Loucy (cell line): ENCODE measurements around the gene APOBEC3F.

ENCODE experiments used
- H2AFZ ChIP-seq: fragments of 200-600 bp; sonication (generic); 2 replicates; pipeline ENCODE4 v1.6.0; 2016; ENCODE audit warnings: antibody characterized with exemption, mild to moderate bottlenecking, low read length, moderate library complexity
- H3F3A ChIP-seq: fragments of 200-600 bp; 2 replicates; pipeline ENCODE4 v1.6.0; 2016; ENCODE audit warnings: antibody characterized with exemption, low read depth, mild to moderate bottlenecking
- H3K27me3 ChIP-seq: fragments of 200-600 bp; sonication (generic); 2 replicates; pipeline ENCODE4 v1.6.1; 2014; ENCODE audit warnings: low read length, mild to moderate bottlenecking; ENCODE audit not compliant: insufficient read depth, poor library complexity, severe bottlenecking
- H3K36me3 ChIP-seq: fragments of 200-600 bp; sonication (generic); 2 replicates; pipeline ENCODE4 v1.6.1; 2016; ENCODE audit warnings: low read length; ENCODE audit not compliant: insufficient read depth
- H3K4me1 ChIP-seq: fragments of 200-600 bp; sonication (generic); 2 replicates; pipeline ENCODE4 v1.5.1; 2014; ENCODE audit warnings: low read length, mild to moderate bottlenecking; ENCODE audit not compliant: insufficient read depth, poor library complexity, severe bottlenecking
- H3K4me2 ChIP-seq: fragments of 200-600 bp; sonication (generic); 2 replicates; pipeline ENCODE4 v1.6.0; 2014; ENCODE audit warnings: antibody characterized with exemption, low read length, low read depth, mild to moderate bottlenecking; ENCODE audit not compliant: poor library complexity, severe bottlenecking
- H3K4me3 ChIP-seq: fragments of 200-600 bp; sonication (generic); 2 replicates; pipeline ENCODE4 v1.5.1; 2014; ENCODE audit warnings: low read length, mild to moderate bottlenecking, mixed read lengths; ENCODE audit not compliant: poor library complexity, severe bottlenecking
- H3K79me2 ChIP-seq: fragments of 200-600 bp; sonication (generic); 2 replicates; pipeline ENCODE4 v1.6.1; 2014; ENCODE audit warnings: low read length; ENCODE audit not compliant: insufficient read depth
- H3K9ac ChIP-seq: fragments of 200-600 bp; sonication (generic); 2 replicates; pipeline ENCODE4 v1.6.0; 2014; ENCODE audit warnings: mild to moderate bottlenecking, low read depth, low read length, moderate library complexity; ENCODE audit not compliant: poor library complexity, severe bottlenecking
- H3K9me2 ChIP-seq: fragments of 200-600 bp; sonication (generic); replicated peaks from 2 replicates; pipeline ENCODE4 v1.6.1; 2016; ENCODE audit warnings: low read depth, low read length, mixed read lengths
- H3K9me3 ChIP-seq: fragments of 200-600 bp; sonication (generic); 2 replicates; pipeline ENCODE4 v1.6.1; 2014; ENCODE audit warnings: mild to moderate bottlenecking, antibody characterized with exemption, low read length, low read depth; ENCODE audit not compliant: insufficient read depth
- H4K20me1 ChIP-seq: fragments of 200-600 bp; sonication (generic); 2 replicates; pipeline ENCODE4 v1.6.0; 2014; ENCODE audit warnings: antibody characterized with exemption, low read length, mild to moderate bottlenecking; ENCODE audit not compliant: insufficient read depth, poor library complexity, severe bottlenecking
- EZH2phosphoT487 ChIP-seq: fragments of 200-600 bp; IDR thresholded peaks from 2 replicates; pipeline ENCODE4 v1.6.1; 2018; ENCODE audit warnings: antibody characterized with exemption, mild to moderate bottlenecking, moderate library complexity, borderline replicate concordance
- TF ChIP-seq, protein P1 (sequence below): fragments of 200-600 bp; sonication (generic); conservative IDR thresholded peaks from 2 replicates; pipeline ENCODE4 v1.5.1; 2014; ENCODE audit warnings: mild to moderate bottlenecking, antibody characterized with exemption, low read length

APOBEC3F gene

GRCh38 chr22:39098026-39098425 is 57.4 kb downstream of the APOBEC3F start:
- Histone ChIP-seq H3K36me3 (no peaks in the 10 kb centered on the region), H3K4me2 (peak overlapping the region; percentile 88), H3K27me3 (no peaks in the 10 kb centered on the region), H3K79me2 (no peaks in the 10 kb centered on the region), H4K20me1 (no peaks in the 10 kb centered on the region), H3K9me3 (no peaks in the 10 kb centered on the region), H3K9ac (peak overlapping the region; percentile 96), H3K9me2 (no peaks in the 10 kb centered on the region), H3F3A (0 out of 2 replicates have a peak, but pooled peaks cover 5% of the 10 kb centered on the region), H3K4me3 (peak overlapping the region; percentile 69), H3K4me1 (peaks cover 47% of the 10 kb centered on the region), H2AFZ (no peak overlapping the region)
- no peak for TF ChIP-seq EZH2phosphoT487
- TF ChIP-seq, protein P1, sequence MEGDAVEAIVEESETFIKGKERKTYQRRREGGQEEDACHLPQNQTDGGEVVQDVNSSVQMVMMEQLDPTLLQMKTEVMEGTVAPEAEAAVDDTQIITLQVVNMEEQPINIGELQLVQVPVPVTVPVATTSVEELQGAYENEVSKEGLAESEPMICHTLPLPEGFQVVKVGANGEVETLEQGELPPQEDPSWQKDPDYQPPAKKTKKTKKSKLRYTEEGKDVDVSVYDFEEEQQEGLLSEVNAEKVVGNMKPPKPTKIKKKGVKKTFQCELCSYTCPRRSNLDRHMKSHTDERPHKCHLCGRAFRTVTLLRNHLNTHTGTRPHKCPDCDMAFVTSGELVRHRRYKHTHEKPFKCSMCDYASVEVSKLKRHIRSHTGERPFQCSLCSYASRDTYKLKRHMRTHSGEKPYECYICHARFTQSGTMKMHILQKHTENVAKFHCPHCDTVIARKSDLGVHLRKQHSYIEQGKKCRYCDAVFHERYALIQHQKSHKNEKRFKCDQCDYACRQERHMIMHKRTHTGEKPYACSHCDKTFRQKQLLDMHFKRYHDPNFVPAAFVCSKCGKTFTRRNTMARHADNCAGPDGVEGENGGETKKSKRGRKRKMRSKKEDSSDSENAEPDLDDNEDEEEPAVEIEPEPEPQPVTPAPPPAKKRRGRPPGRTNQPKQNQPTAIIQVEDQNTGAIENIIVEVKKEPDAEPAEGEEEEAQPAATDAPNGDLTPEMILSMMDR = no peak

DNA sequence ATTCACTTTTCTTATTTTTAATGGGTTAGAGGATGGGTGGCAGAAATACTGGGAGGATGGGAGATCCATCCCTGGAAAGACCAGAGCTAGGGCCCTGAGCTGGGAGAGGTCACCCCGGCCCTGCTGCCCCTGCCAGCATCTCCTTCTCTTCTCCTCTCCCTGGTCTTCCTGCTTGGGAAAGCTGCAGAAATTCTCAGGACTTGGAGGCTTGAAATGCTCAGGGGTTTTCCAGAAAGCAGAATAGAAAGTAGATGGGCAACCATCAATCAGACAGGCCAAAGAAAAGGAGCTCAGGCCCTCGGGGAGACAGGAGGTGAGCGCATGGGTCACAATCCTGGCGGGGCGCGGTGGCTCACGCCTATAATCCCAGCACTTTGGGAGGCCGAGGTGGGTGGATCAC is 57.9 kb downstream of the APOBEC3F start:
- no peaks in the 10 kb centered on the region for H3K27me3 ChIP-seq
- H3K9ac ChIP-seq = peak overlapping the region; percentile 96
- H3K4me3 ChIP-seq = no peak overlapping the region
- no peaks in the 10 kb centered on the region for H4K20me1 ChIP-seq
- peaks cover 46% of the 10 kb centered on the region for H3K4me1 ChIP-seq
- 0 out of 2 replicates have a peak, but pooled peaks cover 5% of the 10 kb centered on the region for H3F3A ChIP-seq
- no peak overlapping the region for H2AFZ ChIP-seq
- no peaks in the 10 kb centered on the region for H3K9me3 ChIP-seq
- peak overlapping the region; percentile 88 for H3K4me2 ChIP-seq
- H3K36me3 ChIP-seq = no peaks in the 10 kb centered on the region
- no peaks in the 10 kb centered on the region for H3K9me2 ChIP-seq
- TF ChIP-seq, protein P1 = no peak
- TF ChIP-seq EZH2phosphoT487 = no peak
- no peaks in the 10 kb centered on the region for H3K79me2 ChIP-seq

DNA sequence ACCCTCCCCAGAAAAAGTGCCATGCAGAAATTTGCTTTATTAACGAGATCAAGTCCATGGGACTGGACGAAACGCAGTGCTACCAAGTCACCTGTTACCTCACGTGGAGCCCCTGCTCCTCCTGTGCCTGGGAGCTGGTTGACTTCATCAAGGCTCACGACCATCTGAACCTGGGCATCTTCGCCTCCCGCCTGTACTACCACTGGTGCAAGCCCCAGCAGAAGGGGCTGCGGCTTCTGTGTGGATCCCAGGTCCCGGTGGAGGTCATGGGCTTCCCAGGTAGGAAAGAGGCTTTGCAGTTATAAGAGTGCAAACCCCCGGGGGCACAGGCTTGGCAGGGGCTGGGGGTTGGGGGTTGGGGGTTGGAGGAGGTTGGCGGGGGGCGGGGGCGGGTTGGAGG is 60.6 kb downstream of the APOBEC3F start:
- H3K4me3 ChIP-seq = no peak overlapping the region
- H3K36me3 ChIP-seq = no peaks in the 10 kb centered on the region
- H3K4me2 ChIP-seq = no peak overlapping the region
- no peaks in the 10 kb centered on the region for H3K27me3 ChIP-seq
- H4K20me1 ChIP-seq = no peaks in the 10 kb centered on the region
- 0 out of 2 replicates have a peak, but pooled peaks cover 5% of the 10 kb centered on the region for H3F3A ChIP-seq
- H3K9me2 ChIP-seq = no peaks in the 10 kb centered on the region
- H3K4me1 ChIP-seq = peaks cover 37% of the 10 kb centered on the region
- H2AFZ ChIP-seq = no peak overlapping the region
- H3K9me3 ChIP-seq = no peaks in the 10 kb centered on the region
- no peak overlapping the region for H3K9ac ChIP-seq
- no peak for TF ChIP-seq EZH2phosphoT487
- TF ChIP-seq, protein P1 = no peak
- no peaks in the 10 kb centered on the region for H3K79me2 ChIP-seq
